HG02798 (cell line): ENCODE results near the gene SLC30A3.

ENCODE experiments used
- ATAC-seq: cut with Tn5 transposase; IDR thresholded peaks from one replicate; pipeline ENCODE4 v1.9.1; 2021; ENCODE audit warnings: mild to moderate bottlenecking; ENCODE audit not compliant: unreplicated experiment, poor library complexity

SLC30A3 gene

DNA sequence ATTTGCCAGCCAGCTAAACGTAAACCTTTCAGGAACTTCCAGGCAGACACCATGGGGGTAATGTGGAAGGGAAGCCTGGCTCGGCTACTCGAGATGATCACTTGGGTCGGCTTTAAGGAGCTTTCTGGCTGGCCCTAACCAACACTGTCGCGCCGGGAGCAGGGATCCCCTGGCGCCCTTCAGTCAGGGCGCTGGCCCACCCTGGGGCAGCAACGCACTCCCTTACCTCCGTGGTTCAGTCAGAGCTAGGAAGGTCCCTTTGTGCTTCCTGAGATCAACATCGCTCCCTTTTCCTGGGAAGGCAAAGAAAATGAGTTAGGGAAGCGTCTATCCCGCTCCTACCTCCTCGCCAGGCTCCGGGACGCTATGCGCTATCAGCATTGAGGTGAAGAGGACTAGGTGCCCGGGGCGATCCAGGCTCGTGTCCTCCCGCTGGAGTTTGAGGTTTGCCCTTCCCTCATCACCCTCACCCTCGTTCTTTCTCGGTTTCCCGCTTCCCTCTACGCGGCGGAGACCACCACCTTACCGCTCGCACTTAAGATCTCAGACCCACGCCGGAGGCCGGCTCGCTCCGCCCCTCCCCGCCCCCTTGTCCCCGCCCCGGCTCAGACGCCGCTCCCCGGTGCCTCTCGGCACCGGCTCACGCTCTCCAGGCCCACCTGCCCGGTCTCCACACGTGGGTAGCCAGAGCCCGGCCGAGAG is 51.5 kb downstream of the SLC30A3 start:
- ATAC-seq, result no peak

- ATAC-seq, result no peak
Measured at GRCh38 chr2:27209621-27210401, 53.0 kb downstream of the SLC30A3 start.

DNA sequence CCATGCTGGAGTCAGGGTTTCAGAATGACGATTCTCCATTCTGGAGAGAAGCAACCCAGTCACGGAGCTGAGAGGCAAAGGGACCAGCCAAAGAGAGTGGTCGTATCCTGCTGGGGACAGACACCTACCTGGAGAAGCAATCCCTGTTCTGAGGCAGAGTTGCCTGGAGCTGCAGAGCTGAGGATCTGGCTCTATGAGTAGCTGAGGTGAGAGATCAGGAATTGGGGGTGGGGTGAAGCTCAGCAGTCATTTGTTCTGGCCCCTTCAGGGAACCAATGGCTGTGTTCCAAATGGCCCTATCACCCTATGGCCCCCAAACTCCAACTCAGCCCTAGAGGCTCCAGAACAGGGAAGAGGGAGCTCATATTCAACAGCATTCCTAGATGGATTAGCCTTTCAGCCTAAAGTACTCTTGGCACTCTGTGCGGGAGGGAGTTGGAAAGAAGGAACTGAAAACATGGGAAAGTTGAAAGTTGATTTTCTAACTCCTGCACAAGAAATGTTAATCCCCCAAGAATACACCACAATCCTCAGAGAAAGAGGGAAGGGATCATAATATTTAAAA is 54.3 kb downstream of the SLC30A3 start:
- ATAC-seq, result no peak

GRCh38 chr2:27206346-27206745 is 56.5 kb downstream of the SLC30A3 start:
- ATAC-seq, result no peak

DNA sequence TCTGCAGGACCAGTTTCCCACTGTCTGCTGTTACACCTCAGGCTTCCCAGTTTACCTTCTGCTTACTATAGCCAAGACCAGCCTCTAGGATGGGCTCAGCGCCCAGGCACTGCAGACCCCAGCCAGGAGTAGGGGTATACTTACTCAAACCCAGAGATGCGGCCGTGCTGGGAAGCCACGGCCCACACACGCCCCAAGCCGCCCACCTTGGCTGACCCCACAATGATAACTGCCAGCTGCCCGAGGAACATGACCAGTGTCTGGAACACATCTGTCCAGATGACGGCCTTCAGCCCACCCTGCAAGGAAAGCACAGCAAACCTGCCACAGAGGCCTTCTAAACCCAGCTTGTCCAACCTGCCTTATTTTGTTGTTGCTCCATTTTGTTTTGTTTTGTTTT is 57.6 kb downstream of the SLC30A3 start:
- no peak for ATAC-seq

DNA sequence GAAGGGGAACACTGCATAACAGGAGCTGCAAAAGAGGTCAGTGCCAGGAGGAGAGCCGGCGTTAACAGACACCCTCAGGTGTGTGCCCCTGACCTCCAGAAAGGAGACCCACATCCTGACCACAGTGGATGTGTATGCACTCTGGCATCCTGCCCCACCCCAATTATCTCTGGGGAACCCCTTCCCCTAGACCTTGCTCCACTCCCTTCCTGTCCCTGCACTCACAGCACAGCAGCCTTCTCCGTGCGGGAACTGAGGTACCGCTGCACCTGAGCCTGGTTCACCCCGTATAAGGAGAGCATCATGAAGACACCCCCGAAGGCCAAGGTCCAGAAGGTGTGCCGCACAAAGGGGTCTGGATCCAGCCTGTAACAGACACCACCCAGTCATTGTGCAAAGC is 58.3 kb downstream of the SLC30A3 start:
- no peak for ATAC-seq

- ATAC-seq, result no peak
Measured at GRCh38 chr2:27203741-27204140, 59.1 kb downstream of the SLC30A3 start.
